GM03348 (cell line): ENCODE results near the gene ANAPC4.

Source experiments
- DNase-seq: peaks from one replicate; pipeline ENCODE4 v3.0.0; 2012; ENCODE audit warnings: low spot score

ANAPC4 gene

GRCh38 chr4:25378437-25378743, 1.3 kb downstream of the ANAPC4 start:
- DNase-seq, result no peak

- no peak for DNase-seq
Measured at GRCh38 chr4:25379591-25379990, 2.5 kb downstream of the ANAPC4 start.

GRCh38 chr4:25383647-25384046, 6.6 kb downstream of the ANAPC4 start:
- DNase-seq, result no peak

- DNase-seq, result no peak
Measured at GRCh38 chr4:25386926-25387325, 9.9 kb downstream of the ANAPC4 start.

- no peak for DNase-seq
Measured at GRCh38 chr4:25397305-25397704, 20.2 kb downstream of the ANAPC4 start.

- DNase-seq, result no peak
Measured at GRCh38 chr4:25399510-25399909, 22.4 kb downstream of the ANAPC4 start.

- no peak for DNase-seq
Measured at GRCh38 chr4:25401066-25401465, 24.0 kb downstream of the ANAPC4 start.

GRCh38 chr4:25402521-25402920, 25.5 kb downstream of the ANAPC4 start:
- DNase-seq, result peak; percentile 19

GRCh38 chr4:25403699-25404098, 26.6 kb downstream of the ANAPC4 start:
- no peak for DNase-seq

- no peak for DNase-seq
Measured at GRCh38 chr4:25405453-25405852, 28.4 kb downstream of the ANAPC4 start.

GRCh38 chr4:25406081-25406692, 29.1 kb downstream of the ANAPC4 start:
- no peak for DNase-seq

- no peak for DNase-seq
Measured at GRCh38 chr4:25410820-25411529, 33.9 kb downstream of the ANAPC4 start.

- no peak for DNase-seq
Measured at GRCh38 chr4:25413261-25413660, 36.2 kb downstream of the ANAPC4 start.

GRCh38 chr4:25417014-25417413, 40.0 kb downstream of the ANAPC4 start:
- no peak for DNase-seq

GRCh38 chr4:25420931-25421330, 43.9 kb downstream of the ANAPC4 start:
- DNase-seq, result no peak

- DNase-seq, result no peak
Measured at GRCh38 chr4:25421816-25422525, 44.9 kb downstream of the ANAPC4 start.

GRCh38 chr4:25423548-25423947, 46.5 kb downstream of the ANAPC4 start:
- no peak for DNase-seq

- DNase-seq, result no peak
Measured at GRCh38 chr4:25424539-25425228, 47.6 kb downstream of the ANAPC4 start.

- no peak for DNase-seq
Measured at GRCh38 chr4:25425361-25425760, 48.3 kb downstream of the ANAPC4 start.

GRCh38 chr4:25427871-25428270, 50.8 kb downstream of the ANAPC4 start:
- DNase-seq, result no peak

- no peak for DNase-seq
Measured at GRCh38 chr4:25430630-25431029, 53.6 kb downstream of the ANAPC4 start.

GRCh38 chr4:25433966-25434827, 57.1 kb downstream of the ANAPC4 start:
- no peak for DNase-seq
